Stimulated activated CD4-positive, alpha-beta T cell treated with anti-CD3 and anti-CD28 coated beads, Interleukin-4, amount 100 ng/mL, for 24 hours (primary cell): ENCODE data around the gene PHACTR3.

Experiments used
- DNase-seq: peaks from one replicate; pipeline ENCODE4 v3.0.0-alpha.2; 2020

Gene PHACTR3

GRCh38 chr20:59784365-59784764, 180.0 kb downstream of the PHACTR3 start:
- no peak for DNase-seq

GRCh38 chr20:59784791-59785668, 180.7 kb downstream of the PHACTR3 start:
- DNase-seq = no peak

GRCh38 chr20:59785669-59785959, 181.3 kb downstream of the PHACTR3 start:
- no peak for DNase-seq

- DNase-seq = no peak
These were observed 181.9 kb downstream of the PHACTR3 start for GRCh38 chr20:59785986-59786795.

- DNase-seq = no peak
These were observed 182.6 kb downstream of the PHACTR3 start for GRCh38 chr20:59786801-59787537.

- no peak for DNase-seq
These were observed 183.2 kb downstream of the PHACTR3 start for GRCh38 chr20:59787538-59787890.

GRCh38 chr20:59788196-59788735, 183.9 kb downstream of the PHACTR3 start:
- no peak for DNase-seq

GRCh38 chr20:59788811-59789397, 184.6 kb downstream of the PHACTR3 start:
- no peak for DNase-seq

- DNase-seq = no peak
These were observed 185.3 kb downstream of the PHACTR3 start for GRCh38 chr20:59789686-59790085.

GRCh38 chr20:59790346-59790745, 186.0 kb downstream of the PHACTR3 start:
- no peak for DNase-seq

- DNase-seq = no peak
These were observed 188.0 kb downstream of the PHACTR3 start for GRCh38 chr20:59792300-59792699.

GRCh38 chr20:59794555-59794954, 190.2 kb downstream of the PHACTR3 start:
- DNase-seq = no peak

- no peak for DNase-seq
These were observed 196.0 kb downstream of the PHACTR3 start for GRCh38 chr20:59800309-59800708.

- no peak for DNase-seq
These were observed 197.7 kb downstream of the PHACTR3 start for GRCh38 chr20:59802018-59802417.

GRCh38 chr20:59802471-59803221, 198.3 kb downstream of the PHACTR3 start:
- no peak for DNase-seq

- DNase-seq = no peak
These were observed 200.0 kb downstream of the PHACTR3 start for GRCh38 chr20:59804347-59804746.

GRCh38 chr20:59804871-59805665, 200.7 kb downstream of the PHACTR3 start:
- DNase-seq = no peak

GRCh38 chr20:59805786-59806577, 201.6 kb downstream of the PHACTR3 start:
- no peak for DNase-seq

GRCh38 chr20:59806578-59806975, 202.2 kb downstream of the PHACTR3 start:
- DNase-seq = no peak
